ENCODE data around the gene SBNO1.
"Not testable (repeated sequence)": the region's sequence is repeated elsewhere in the genome, so short reads cannot be mapped to it uniquely, and the experiment has no call there.

GRCh38 chr12:123409284-123410040, 44.8 kb upstream of the SBNO1 start:
- TF ChIP-seq CTCF (tag by site-specific recombination; IDR thresholded peaks at IDR 0.05); ZNF341 (tag by site-specific recombination; IDR thresholded peaks at IDR 0.05; ENCODE audit: low read depth); ZNF292 (tag by site-specific recombination; IDR thresholded peaks at IDR 0.05; ENCODE audit: borderline replicate concordance, low read depth); ZNF121 (tag by site-specific recombination; IDR thresholded peaks at IDR 0.05); ZNF155 (tag by site-specific recombination; IDR thresholded peaks at IDR 0.05); HOXD13 (CRISPR knock-in tag; IDR thresholded peaks at IDR 0.05; ENCODE audit: borderline replicate concordance); ZBTB17 (tag by site-specific recombination; IDR thresholded peaks at IDR 0.05); ATF2 (tag by site-specific recombination; IDR thresholded peaks at IDR 0.05; ENCODE audit: low read depth); ZNF274 (IDR thresholded peaks at IDR 0.05; ENCODE audit: low read length); ZNF274 (tag by site-specific recombination; IDR thresholded peaks at IDR 0.05; ENCODE audit: borderline replicate concordance); ZNF843 (tag by site-specific recombination; IDR thresholded peaks at IDR 0.05); ZNF548 (tag by site-specific recombination; IDR thresholded peaks at IDR 0.05); ZNF266 (tag by site-specific recombination; IDR thresholded peaks at IDR 0.05; ENCODE audit: low read depth): not testable (repeated sequence)

Measured in HEK293 (cell line).